Activated effector memory CD4-positive, alpha-beta T cell treated with Interleukin-2 at 50 U/mL for 16 hours (primary cell): Measurements from ENCODE around the gene KIAA1586.
"Not testable (repeated sequence)": the region's sequence is repeated elsewhere in the genome, so short reads cannot be mapped to it uniquely, and the experiment has no call there.

Source experiments
- DNase-seq: peaks from one replicate; pipeline ENCODE4 v3.0.0-alpha.2; 2020

The KIAA1586 gene

GRCh38 chr6:57046332-57047256 is at the start of gene KIAA1586:
KIAA1586 (plus strand) TSS chr6:57046693; CDS start chr6:57046756, 63 bp downstream.
- DNase-seq = peak; percentile 69

GRCh38 chr6:56999049-56999448 is 47.4 kb upstream of the KIAA1586 start:
- DNase-seq = no peak

GRCh38 chr6:56999748-57000147 is 46.7 kb upstream of the KIAA1586 start:
- DNase-seq = not testable (repeated sequence)

- no peak for DNase-seq
These were observed 44.3 kb upstream of the KIAA1586 start for GRCh38 chr6:57002197-57002596.

GRCh38 chr6:57004292-57004691 is 42.2 kb upstream of the KIAA1586 start:
- no peak for DNase-seq

- no peak for DNase-seq
These were observed 40.4 kb upstream of the KIAA1586 start for GRCh38 chr6:57006101-57006500.

- DNase-seq = not testable (repeated sequence)
These were observed 38.4 kb upstream of the KIAA1586 start for GRCh38 chr6:57008069-57008468.

- no peak for DNase-seq
These were observed 33.0 kb upstream of the KIAA1586 start for GRCh38 chr6:57013521-57013926.

GRCh38 chr6:57017069-57017468 is 29.4 kb upstream of the KIAA1586 start:
- DNase-seq = no peak

- DNase-seq = no peak
These were observed 28.7 kb upstream of the KIAA1586 start for GRCh38 chr6:57017841-57018240.

- no peak for DNase-seq
These were observed 27.1 kb upstream of the KIAA1586 start for GRCh38 chr6:57019434-57019833.

GRCh38 chr6:57021086-57021720 is 25.3 kb upstream of the KIAA1586 start:
- no peak for DNase-seq

- DNase-seq = no peak
These were observed 22.2 kb upstream of the KIAA1586 start for GRCh38 chr6:57024321-57024720.

GRCh38 chr6:57024775-57025174 is 21.7 kb upstream of the KIAA1586 start:
- no peak for DNase-seq

- no peak for DNase-seq
These were observed 20.5 kb upstream of the KIAA1586 start for GRCh38 chr6:57026001-57026400.

GRCh38 chr6:57027301-57027700 is 19.2 kb upstream of the KIAA1586 start:
- no peak for DNase-seq

GRCh38 chr6:57029213-57029612 is 17.3 kb upstream of the KIAA1586 start:
- no peak for DNase-seq

GRCh38 chr6:57033228-57033627 is 13.3 kb upstream of the KIAA1586 start:
- DNase-seq = no peak

- DNase-seq = no peak
These were observed 10.9 kb upstream of the KIAA1586 start for GRCh38 chr6:57035549-57035948.

- DNase-seq = no peak
These were observed 7.6 kb upstream of the KIAA1586 start for GRCh38 chr6:57038906-57039305.

GRCh38 chr6:57040011-57040410 is 6.5 kb upstream of the KIAA1586 start:
- no peak for DNase-seq

- not testable (repeated sequence) for DNase-seq
These were observed 2.4 kb upstream of the KIAA1586 start for GRCh38 chr6:57044061-57044460.

- DNase-seq = no peak
These were observed 1.9 kb upstream of the KIAA1586 start for GRCh38 chr6:57044568-57044967.

GRCh38 chr6:57047257-57047585 is 728 bp downstream of the KIAA1586 start:
- DNase-seq = not testable (repeated sequence)
